Thyroid gland (tissue), 4 donors: ENCODE measurements around the gene SLC38A11.

Experiments
- CTCF ChIP-seq, 6 experiments: fragments of 200-600 bp in 3 of 6; fragments of 450-650 bp in 3 of 6; sonication (generic) in 3 of 6; IDR thresholded peaks; one replicate each; pipeline ENCODE4 v1.5.1; 2016 to 2019; ENCODE audit warnings: antibody characterized with exemption in 6 of 6, mild to moderate bottlenecking in 2 of 6, inconsistent platforms in 1 of 6, moderate library complexity in 1 of 6
- POLR2A ChIP-seq, 2 donors: fragments of 450-650 bp; IDR thresholded peaks; one replicate each; pipeline ENCODE4 v1.6.1; 2017; ENCODE audit warnings: antibody characterized with exemption in 2 of 2, mild to moderate bottlenecking in 2 of 2, moderate library complexity in 1 of 2

GRCh38 chr2:164847981-164848741 is 107.2 kb downstream of the SLC38A11 start:
- TF ChIP-seq CTCF (IDR thresholded peaks at IDR 0.05), result no peak
- TF ChIP-seq POLR2A (IDR thresholded peaks at IDR 0.05), result no peak
